Stimulated activated naive B cell treated with anti-CD40 and anti-IgM and Interleukin-4, amounts not matched to agents 10 μg/mL and 1 μg/mL and 100 μg/mL, for 72 hours (primary cell): Measurements from ENCODE around the gene HNRNPCL4.
"Not testable (repeated sequence)": the region's sequence is repeated elsewhere in the genome, so short reads cannot be mapped to it uniquely, and the experiment has no call there.

ENCODE experiments used
- ATAC-seq, 2 donors: fragments of 150-1000 bp; cut with Tn5 transposase; replicated peaks; 2 replicates each; pipeline ENCODE4 v1.10.0; 2021; ENCODE audit warnings: moderate library complexity in 1 of 2
- DNase-seq: peaks from one replicate; pipeline ENCODE4 v3.0.0; 2021
- H3K27ac Mint-ChIP-seq: one replicate; pipeline ENCODE4 v1.8.0; 2022; ENCODE audit warnings: mild to moderate bottlenecking, mixed read lengths
- H3K27me3 Mint-ChIP-seq, 2 donors: one replicate each; pipeline ENCODE4 v1.8.0; 2022; ENCODE audit warnings: mixed read lengths in 2 of 2
- H3K36me3 Mint-ChIP-seq, 2 donors: one replicate each; pipeline ENCODE4 v1.8.0; 2022; ENCODE audit warnings: mixed read lengths in 2 of 2, mild to moderate bottlenecking in 1 of 2
- H3K4me1 Mint-ChIP-seq, 2 donors: one replicate each; pipeline ENCODE4 v1.8.0; 2022; ENCODE audit warnings: mixed read lengths in 2 of 2, mild to moderate bottlenecking in 1 of 2
- H3K4me3 Mint-ChIP-seq, 2 donors: one replicate each; pipeline ENCODE4 v1.8.0; 2022; ENCODE audit warnings: mild to moderate bottlenecking in 2 of 2, mixed read lengths in 2 of 2, moderate library complexity in 1 of 2
- H3K9me3 Mint-ChIP-seq, 2 donors: one replicate each; pipeline ENCODE4 v1.8.0; 2022; ENCODE audit warnings: mixed read lengths in 2 of 2, mild to moderate bottlenecking in 1 of 2

HNRNPCL4 gene

GRCh38 chr1:13165531-13165930, at the start of gene HNRNPCL4:
HNRNPCL4 (minus strand) TSS chr1:13165631; CDS start chr1:13165467, 164 bp downstream.
- H3K4me1 Mint-ChIP-seq, H3K27me3 Mint-ChIP-seq, H3K9me3 Mint-ChIP-seq, DNase-seq, ATAC-seq, H3K27ac Mint-ChIP-seq, H3K36me3 Mint-ChIP-seq, H3K4me3 Mint-ChIP-seq: not testable (repeated sequence)

GRCh38 chr1:13208712-13209111, 43.3 kb upstream of the HNRNPCL4 start:
- not testable (repeated sequence) for DNase-seq, H3K27ac Mint-ChIP-seq, H3K9me3 Mint-ChIP-seq, H3K4me3 Mint-ChIP-seq, ATAC-seq, H3K36me3 Mint-ChIP-seq, H3K27me3 Mint-ChIP-seq, H3K4me1 Mint-ChIP-seq

- not testable (repeated sequence) for H3K9me3 Mint-ChIP-seq, ATAC-seq, H3K27me3 Mint-ChIP-seq, H3K4me3 Mint-ChIP-seq, H3K4me1 Mint-ChIP-seq, H3K27ac Mint-ChIP-seq, DNase-seq, H3K36me3 Mint-ChIP-seq
Measured at GRCh38 chr1:13201309-13201708, 35.9 kb upstream of the HNRNPCL4 start, which contains the start of gene PRAMEF13. PRAMEF13 (minus strand) TSS chr1:13201409; CDS start chr1:13199589, 1,820 bp downstream.

- H3K9me3 Mint-ChIP-seq, H3K27ac Mint-ChIP-seq, ATAC-seq, DNase-seq, H3K4me3 Mint-ChIP-seq, H3K4me1 Mint-ChIP-seq, H3K36me3 Mint-ChIP-seq, H3K27me3 Mint-ChIP-seq: not testable (repeated sequence)
Measured at GRCh38 chr1:13171548-13171947, 6.1 kb upstream of the HNRNPCL4 start, which contains the start of gene PRAMEF9. PRAMEF9 (plus strand) TSS chr1:13171848; CDS start chr1:13175281, 3,433 bp downstream.

- not testable (repeated sequence) for H3K27me3 Mint-ChIP-seq, ATAC-seq
Measured at GRCh38 chr1:13155909-13156308, 9.5 kb downstream of the HNRNPCL4 start, which contains the start of gene PRAMEF26. PRAMEF26 (minus strand) TSS chr1:13156009; CDS start chr1:13153095, 2,914 bp downstream.

GRCh38 chr1:13116754-13117153, 48.7 kb downstream of the HNRNPCL4 start, which contains the start of gene HNRNPCL2:
HNRNPCL2 (minus strand) TSS chr1:13116854; CDS start chr1:13116400, 454 bp downstream.
- not testable (repeated sequence) for H3K4me1 Mint-ChIP-seq, H3K27me3 Mint-ChIP-seq, H3K27ac Mint-ChIP-seq, DNase-seq, ATAC-seq, H3K9me3 Mint-ChIP-seq, H3K36me3 Mint-ChIP-seq, H3K4me3 Mint-ChIP-seq

More at GRCh38 chr1:13155909-13156308, 9.5 kb downstream of the HNRNPCL4 start, which contains the start of gene PRAMEF26:
- DNase-seq, H3K27ac Mint-ChIP-seq, H3K36me3 Mint-ChIP-seq, H3K4me3 Mint-ChIP-seq, H3K4me1 Mint-ChIP-seq, H3K9me3 Mint-ChIP-seq: not testable (repeated sequence)
